Measurements from ENCODE around the gene TIMM9. TPM values are rescaled to one million over a fixed set of nuclear protein-coding genes. Genes with fewer than 3 reads are reported as not detected.

The TIMM9 gene
- total and polyA plus RNA-seq, 3 donors from 2014 or later = 33.8 to 56.9 (median 37.0) TPM

DNA sequence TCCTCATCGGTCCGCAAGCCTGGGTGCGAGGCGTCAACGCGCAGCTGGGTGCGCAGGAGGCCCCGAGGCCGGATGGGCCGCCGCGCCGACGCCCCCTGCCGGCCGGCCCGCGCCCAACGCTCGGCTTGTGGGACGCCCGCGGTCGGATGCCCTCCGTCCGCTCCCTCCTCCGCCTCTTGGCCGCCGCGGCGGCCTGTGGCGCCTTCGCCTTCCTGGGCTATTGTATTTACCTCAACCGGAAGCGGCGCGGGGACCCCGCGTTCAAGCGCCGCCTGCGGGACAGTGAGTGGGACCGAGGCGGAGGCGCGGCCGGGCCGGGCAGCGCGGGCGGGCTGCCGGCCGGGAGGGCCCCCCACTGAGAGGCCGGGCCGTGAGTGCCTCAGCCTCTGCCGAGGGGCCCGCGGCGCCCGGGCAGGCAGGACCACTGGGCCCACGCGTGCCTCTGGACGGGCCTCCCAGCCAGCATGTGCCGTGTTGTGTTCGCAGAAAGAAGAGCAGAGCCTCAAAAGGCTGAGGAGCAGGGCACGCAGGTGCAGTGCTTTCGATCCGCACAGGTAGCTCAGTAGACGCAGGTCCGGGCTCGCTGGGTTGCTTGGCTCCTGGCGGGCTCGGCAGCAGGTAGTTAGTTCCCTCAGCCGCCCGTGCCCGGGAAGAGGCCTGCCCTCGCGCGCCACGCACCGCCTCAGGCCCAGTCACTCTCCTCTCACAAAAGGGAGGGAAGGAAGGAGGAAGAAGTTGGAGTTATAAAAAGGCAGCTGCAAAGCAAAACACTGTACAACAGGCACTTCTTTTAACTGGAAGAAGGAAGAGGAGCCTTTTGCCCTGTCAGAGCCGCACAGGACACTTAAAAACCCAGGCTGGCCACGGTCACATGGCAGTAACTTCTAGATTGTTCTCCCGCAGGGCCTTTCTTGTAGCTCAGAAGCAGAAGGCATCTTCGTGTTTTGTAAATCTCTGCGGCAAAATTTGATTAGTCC is 31.2 kb downstream of the TIMM9 start, which contains the start of gene TOMM20L:
Gene TOMM20L (plus strand): TSS at position 119 of the 977 bp plus-strand sequence. CDS start 28 bp downstream, at position 147.
- WGBS, 2 donors = 8 to 25% methylated on average over 20 to 80 of the region's 86 CpGs
- H3K4me3 ChIP-seq = peak within 1 kb of the TSS; percentile 65 to 69
- H3K9me3 ChIP-seq = no peaks in the 10 kb centered on the region
- intact Hi-C loops (cut with DNase I; ENCODE audit: low total_unique reads) = no loop called here
- peaks cover 9% of the 10 kb centered on the region for H3K4me1 ChIP-seq
- H3K27me3 ChIP-seq = no peaks in the 10 kb centered on the region
- peak; percentile 74 for DNase-seq
- TF ChIP-seq, protein P1, sequence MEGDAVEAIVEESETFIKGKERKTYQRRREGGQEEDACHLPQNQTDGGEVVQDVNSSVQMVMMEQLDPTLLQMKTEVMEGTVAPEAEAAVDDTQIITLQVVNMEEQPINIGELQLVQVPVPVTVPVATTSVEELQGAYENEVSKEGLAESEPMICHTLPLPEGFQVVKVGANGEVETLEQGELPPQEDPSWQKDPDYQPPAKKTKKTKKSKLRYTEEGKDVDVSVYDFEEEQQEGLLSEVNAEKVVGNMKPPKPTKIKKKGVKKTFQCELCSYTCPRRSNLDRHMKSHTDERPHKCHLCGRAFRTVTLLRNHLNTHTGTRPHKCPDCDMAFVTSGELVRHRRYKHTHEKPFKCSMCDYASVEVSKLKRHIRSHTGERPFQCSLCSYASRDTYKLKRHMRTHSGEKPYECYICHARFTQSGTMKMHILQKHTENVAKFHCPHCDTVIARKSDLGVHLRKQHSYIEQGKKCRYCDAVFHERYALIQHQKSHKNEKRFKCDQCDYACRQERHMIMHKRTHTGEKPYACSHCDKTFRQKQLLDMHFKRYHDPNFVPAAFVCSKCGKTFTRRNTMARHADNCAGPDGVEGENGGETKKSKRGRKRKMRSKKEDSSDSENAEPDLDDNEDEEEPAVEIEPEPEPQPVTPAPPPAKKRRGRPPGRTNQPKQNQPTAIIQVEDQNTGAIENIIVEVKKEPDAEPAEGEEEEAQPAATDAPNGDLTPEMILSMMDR (IDR thresholded peaks at IDR 0.05) = peak; percentile 78 to 94 (median 89)
- no peak for TF ChIP-seq POLR2A (IDR thresholded peaks at IDR 0.05)
- H3K36me3 ChIP-seq (ENCODE audit: low read depth, missing control alignments) = no peaks in the 10 kb centered on the region
- H3K27ac ChIP-seq = peak within 1 kb of the TSS; percentile 77 to 83

DNA sequence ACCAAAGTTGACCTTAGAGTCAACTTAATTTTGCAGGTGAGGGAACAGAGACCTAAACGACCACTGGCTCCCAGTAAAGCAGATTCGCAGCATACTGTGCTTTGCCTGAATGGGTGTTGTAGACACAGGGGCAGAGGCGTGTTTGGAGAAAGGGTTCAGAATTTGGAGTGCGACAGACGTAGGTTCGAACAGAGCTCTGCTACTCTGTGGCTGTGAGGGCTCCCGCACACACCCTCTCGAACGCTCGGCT is 31.8 kb downstream of the TIMM9 start:
- intact Hi-C loops (cut with DNase I; ENCODE audit: low total_unique reads) = no loop called here
- no peak for DNase-seq
- H3K4me1 ChIP-seq = peaks cover 9% of the 10 kb centered on the region
- 19 to 38% methylated on average over 5 to 10 of the region's 10 CpGs for WGBS, 2 donors
- no peaks in the 10 kb centered on the region for H3K27me3 ChIP-seq
- no peaks in the 10 kb centered on the region for H3K36me3 ChIP-seq (ENCODE audit: low read depth, missing control alignments)
- peak overlapping the region; percentile 65 to 69 for H3K4me3 ChIP-seq
- no peaks in the 10 kb centered on the region for H3K9me3 ChIP-seq
- TF ChIP-seq, protein P1 (IDR thresholded peaks at IDR 0.05) = no peak
- TF ChIP-seq POLR2A (IDR thresholded peaks at IDR 0.05) = no peak
- H3K27ac ChIP-seq = peak overlapping the region; percentile 77 to 83

DNA sequence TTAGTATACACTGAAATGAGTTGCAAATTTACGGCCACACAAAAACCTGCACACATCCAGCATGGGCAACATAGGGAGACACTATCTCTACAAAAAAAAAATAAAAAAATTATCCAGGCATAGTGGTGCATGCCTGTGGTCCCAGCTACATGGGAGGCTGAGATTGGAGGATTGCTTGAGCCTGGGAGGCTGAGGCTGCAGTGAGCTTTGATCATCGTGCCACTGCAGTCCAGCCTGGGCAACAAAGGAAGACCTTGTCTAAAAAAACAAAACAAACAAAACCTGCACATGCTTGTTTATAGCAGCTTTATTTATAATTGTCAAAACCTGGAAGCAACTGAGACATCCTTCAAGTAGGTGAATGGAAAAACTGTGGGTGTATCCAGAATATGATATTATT is 36.5 kb downstream of the TIMM9 start:
- no peak overlapping the region for H3K4me3 ChIP-seq

DNA sequence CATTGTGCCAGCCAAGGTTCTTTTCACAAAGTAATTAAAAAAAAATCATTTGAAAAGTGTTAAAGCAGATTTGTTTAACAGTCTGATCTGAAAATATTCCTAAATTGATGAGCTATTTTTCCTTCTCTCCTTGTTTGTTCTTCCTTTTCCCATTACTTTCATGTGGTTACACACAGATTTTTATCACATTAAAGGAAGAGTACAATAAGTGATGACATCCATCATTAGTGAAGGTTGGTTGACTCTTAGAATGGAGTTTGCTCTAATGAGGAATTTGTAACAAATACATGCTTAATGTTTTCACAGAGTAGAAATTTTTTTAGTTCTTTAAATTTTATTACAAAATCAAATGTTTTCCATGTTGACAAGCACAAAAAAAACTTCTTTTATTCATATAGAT is 50.5 kb downstream of the TIMM9 start:
- no peak overlapping the region for H3K27ac ChIP-seq
- TF ChIP-seq POLR2A (IDR thresholded peaks at IDR 0.05) = no peak
- TF ChIP-seq, protein P1 (IDR thresholded peaks at IDR 0.05) = no peak
- no peaks in the 10 kb centered on the region for H3K9me3 ChIP-seq
- no peak overlapping the region for H3K4me3 ChIP-seq
- H3K36me3 ChIP-seq (ENCODE audit: low read depth, missing control alignments) = no peaks in the 10 kb centered on the region
- no peaks in the 10 kb centered on the region for H3K4me1 ChIP-seq
- intact Hi-C loops (cut with DNase I; ENCODE audit: low total_unique reads) = no loop called here
- DNase-seq = no peak
- H3K27me3 ChIP-seq = no peaks in the 10 kb centered on the region

More for the DNA sequence above, 36.5 kb downstream of the TIMM9 start:
- no peak overlapping the region for H3K27ac ChIP-seq
- no peaks in the 10 kb centered on the region for H3K9me3 ChIP-seq
- H3K36me3 ChIP-seq (ENCODE audit: low read depth, missing control alignments) = no peaks in the 10 kb centered on the region
- TF ChIP-seq POLR2A (IDR thresholded peaks at IDR 0.05) = no peak
- no peaks in the 10 kb centered on the region for H3K27me3 ChIP-seq
- WGBS, 2 donors = 88 to 93% methylated on average over 2 of the region's 2 CpGs
- H3K4me1 ChIP-seq = peaks cover 4% of the 10 kb centered on the region
- no peak for DNase-seq
- intact Hi-C loops (cut with DNase I; ENCODE audit: low total_unique reads) = no loop called here

DNA sequence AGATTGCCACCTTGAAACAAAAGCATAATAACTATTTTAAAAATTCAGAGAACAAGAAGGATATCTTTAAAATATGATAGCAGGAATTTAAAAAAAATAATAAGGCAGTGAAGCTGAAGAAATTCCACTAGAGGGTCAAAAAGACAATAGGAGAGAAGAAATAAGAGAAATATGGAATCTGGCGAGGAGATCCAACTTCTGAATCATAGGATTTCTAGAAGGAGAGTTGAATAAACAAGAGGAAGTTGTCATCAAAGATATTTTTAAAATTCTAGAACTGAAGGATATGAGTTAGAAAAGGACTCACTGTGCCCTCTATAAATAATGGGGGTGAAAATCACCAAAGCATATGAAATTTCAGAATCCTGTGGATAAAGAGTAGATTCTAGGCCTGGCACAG is 58.4 kb downstream of the TIMM9 start:
- no peaks in the 10 kb centered on the region for H3K9me3 ChIP-seq
- no peaks in the 10 kb centered on the region for H3K4me1 ChIP-seq
- WGBS, 2 donors = 88 to 95% methylated on average over 1 of the region's 1 CpG
- no peaks in the 10 kb centered on the region for H3K27me3 ChIP-seq
- no peak for DNase-seq
- peak overlapping the region in 1 of 2 donors; percentile 43 for H3K27ac ChIP-seq
- TF ChIP-seq POLR2A (IDR thresholded peaks at IDR 0.05) = no peak
- TF ChIP-seq, protein P1 (IDR thresholded peaks at IDR 0.05) = no peak
- no peaks in the 10 kb centered on the region for H3K36me3 ChIP-seq (ENCODE audit: low read depth, missing control alignments)
- intact Hi-C loops (cut with DNase I; ENCODE audit: low total_unique reads) = no loop called here
- no peak overlapping the region for H3K4me3 ChIP-seq

All from testis (tissue), 3 donors.